HCT116 (cell line): ENCODE results near the gene RPN1.

ENCODE experiments used
- EGR1 ChIP-seq: IDR thresholded peaks from 2 replicates; pipeline ENCODE4 v1.6.1; 2012; ENCODE audit warnings: low read depth
- EZH2 ChIP-seq: fragments of 200-600 bp; sonication (generic); IDR thresholded peaks from 2 replicates; pipeline ENCODE4 v1.6.1; 2017; ENCODE audit warnings: antibody characterized with exemption, mixed run types
- POLR2AphosphoS5 ChIP-seq: IDR thresholded peaks from 2 replicates; pipeline ENCODE4 v1.6.1; 2011; ENCODE audit warnings: mild to moderate bottlenecking, low read depth, low read length, moderate library complexity
- RAD21 ChIP-seq: IDR thresholded peaks from 2 replicates; pipeline ENCODE4 v1.6.1; 2012; ENCODE audit warnings: low read depth, mild to moderate bottlenecking
- SIN3A ChIP-seq: IDR thresholded peaks from 2 replicates; pipeline ENCODE4 v1.6.1; 2012; ENCODE audit warnings: low read depth
- ZNF274 ChIP-seq: fragments of 200-500 bp; sonication (Bioruptor generic); IDR thresholded peaks from 2 replicates; pipeline ENCODE4 v1.6.1; 2014; ENCODE audit warnings: mild to moderate bottlenecking, low read depth, low read length, inconsistent platforms
- TF ChIP-seq, protein P1 (sequence below), 3 experiments: fragments of 200-600 bp in 1 of 3; sonication (generic) in 1 of 3; IDR thresholded peaks in 2 of 3; conservative IDR thresholded peaks in 1 of 3; 2 replicates each; pipeline ENCODE4 v1.5.1; 2012 to 2017; ENCODE audit warnings: low read depth in 2 of 3, low read length in 2 of 3, antibody characterized with exemption in 1 of 3, borderline replicate concordance in 1 of 3, control low read depth in 1 of 3, mild to moderate bottlenecking in 1 of 3, mixed read lengths in 1 of 3, mixed run types in 1 of 3, moderate library complexity in 1 of 3; ENCODE audit not compliant: insufficient read depth in 1 of 3
- TF ChIP-seq, protein P2 (sequence below): IDR thresholded peaks from 2 replicates; pipeline ENCODE4 v1.6.1; 2012; ENCODE audit warnings: low read depth

- TF ChIP-seq EZH2 (no peak), RAD21 (no peak), SIN3A (no peak), POLR2AphosphoS5 (no peak), EGR1 (no peak), ZNF274 (no peak)
- TF ChIP-seq, protein P1, sequence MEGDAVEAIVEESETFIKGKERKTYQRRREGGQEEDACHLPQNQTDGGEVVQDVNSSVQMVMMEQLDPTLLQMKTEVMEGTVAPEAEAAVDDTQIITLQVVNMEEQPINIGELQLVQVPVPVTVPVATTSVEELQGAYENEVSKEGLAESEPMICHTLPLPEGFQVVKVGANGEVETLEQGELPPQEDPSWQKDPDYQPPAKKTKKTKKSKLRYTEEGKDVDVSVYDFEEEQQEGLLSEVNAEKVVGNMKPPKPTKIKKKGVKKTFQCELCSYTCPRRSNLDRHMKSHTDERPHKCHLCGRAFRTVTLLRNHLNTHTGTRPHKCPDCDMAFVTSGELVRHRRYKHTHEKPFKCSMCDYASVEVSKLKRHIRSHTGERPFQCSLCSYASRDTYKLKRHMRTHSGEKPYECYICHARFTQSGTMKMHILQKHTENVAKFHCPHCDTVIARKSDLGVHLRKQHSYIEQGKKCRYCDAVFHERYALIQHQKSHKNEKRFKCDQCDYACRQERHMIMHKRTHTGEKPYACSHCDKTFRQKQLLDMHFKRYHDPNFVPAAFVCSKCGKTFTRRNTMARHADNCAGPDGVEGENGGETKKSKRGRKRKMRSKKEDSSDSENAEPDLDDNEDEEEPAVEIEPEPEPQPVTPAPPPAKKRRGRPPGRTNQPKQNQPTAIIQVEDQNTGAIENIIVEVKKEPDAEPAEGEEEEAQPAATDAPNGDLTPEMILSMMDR (IDR thresholded peaks at IDR 0.05 in 2 of 3, conservative IDR thresholded peaks at IDR 0.05 in 1 of 3; ENCODE audit: borderline replicate concordance in 1 of 3, insufficient read depth in 1 of 3, low read depth in 2 of 3, low read length in 2 of 3): no peak
- TF ChIP-seq, protein P2, sequence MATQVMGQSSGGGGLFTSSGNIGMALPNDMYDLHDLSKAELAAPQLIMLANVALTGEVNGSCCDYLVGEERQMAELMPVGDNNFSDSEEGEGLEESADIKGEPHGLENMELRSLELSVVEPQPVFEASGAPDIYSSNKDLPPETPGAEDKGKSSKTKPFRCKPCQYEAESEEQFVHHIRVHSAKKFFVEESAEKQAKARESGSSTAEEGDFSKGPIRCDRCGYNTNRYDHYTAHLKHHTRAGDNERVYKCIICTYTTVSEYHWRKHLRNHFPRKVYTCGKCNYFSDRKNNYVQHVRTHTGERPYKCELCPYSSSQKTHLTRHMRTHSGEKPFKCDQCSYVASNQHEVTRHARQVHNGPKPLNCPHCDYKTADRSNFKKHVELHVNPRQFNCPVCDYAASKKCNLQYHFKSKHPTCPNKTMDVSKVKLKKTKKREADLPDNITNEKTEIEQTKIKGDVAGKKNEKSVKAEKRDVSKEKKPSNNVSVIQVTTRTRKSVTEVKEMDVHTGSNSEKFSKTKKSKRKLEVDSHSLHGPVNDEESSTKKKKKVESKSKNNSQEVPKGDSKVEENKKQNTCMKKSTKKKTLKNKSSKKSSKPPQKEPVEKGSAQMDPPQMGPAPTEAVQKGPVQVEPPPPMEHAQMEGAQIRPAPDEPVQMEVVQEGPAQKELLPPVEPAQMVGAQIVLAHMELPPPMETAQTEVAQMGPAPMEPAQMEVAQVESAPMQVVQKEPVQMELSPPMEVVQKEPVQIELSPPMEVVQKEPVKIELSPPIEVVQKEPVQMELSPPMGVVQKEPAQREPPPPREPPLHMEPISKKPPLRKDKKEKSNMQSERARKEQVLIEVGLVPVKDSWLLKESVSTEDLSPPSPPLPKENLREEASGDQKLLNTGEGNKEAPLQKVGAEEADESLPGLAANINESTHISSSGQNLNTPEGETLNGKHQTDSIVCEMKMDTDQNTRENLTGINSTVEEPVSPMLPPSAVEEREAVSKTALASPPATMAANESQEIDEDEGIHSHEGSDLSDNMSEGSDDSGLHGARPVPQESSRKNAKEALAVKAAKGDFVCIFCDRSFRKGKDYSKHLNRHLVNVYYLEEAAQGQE: no peak
These were observed 30.8 kb upstream of the RPN1 start for GRCh38 chr3:128681369-128681829.
